HG03442 (cell line): Measurements from ENCODE around the gene NCF4.

Experiments used
- ATAC-seq: cut with Tn5 transposase; IDR thresholded peaks from one replicate; pipeline ENCODE4 v1.9.1; 2021; ENCODE audit warnings: mild to moderate bottlenecking, moderate library complexity; ENCODE audit not compliant: unreplicated experiment

Gene NCF4

GRCh38 chr22:36860821-36861659 lies at the start of gene NCF4:
Gene NCF4, plus strand, starts transcription at chr22:36861006. Its CDS starts 166 bp downstream, at chr22:36861172.
- ATAC-seq = peak; percentile 55

- no peak for ATAC-seq
Observed at GRCh38 chr22:36811094-36811800, 49.6 kb upstream of the NCF4 start.

- ATAC-seq = no peak
Observed at GRCh38 chr22:36814801-36815200, 46.0 kb upstream of the NCF4 start.

- no peak for ATAC-seq
Observed at GRCh38 chr22:36815558-36816338, 45.1 kb upstream of the NCF4 start.

- no peak for ATAC-seq
Observed at GRCh38 chr22:36816339-36816635, 44.5 kb upstream of the NCF4 start.

GRCh38 chr22:36816636-36817524 lies 43.9 kb upstream of the NCF4 start, which contains the start of gene PVALB:
Gene PVALB, minus strand, starts transcription at chr22:36817035. Its CDS starts 30 bp downstream, at chr22:36817005.
- ATAC-seq = no peak

GRCh38 chr22:36817525-36817848 lies 43.3 kb upstream of the NCF4 start:
- ATAC-seq = no peak

GRCh38 chr22:36818010-36818642 lies 42.7 kb upstream of the NCF4 start:
- no peak for ATAC-seq

- ATAC-seq = no peak
Observed at GRCh38 chr22:36819112-36819511, 41.7 kb upstream of the NCF4 start.

GRCh38 chr22:36822581-36822980 lies 38.2 kb upstream of the NCF4 start:
- ATAC-seq = no peak

GRCh38 chr22:36823186-36823839 lies 37.5 kb upstream of the NCF4 start:
- no peak for ATAC-seq

- no peak for ATAC-seq
Observed at GRCh38 chr22:36824655-36825054, 36.2 kb upstream of the NCF4 start.

- no peak for ATAC-seq
Observed at GRCh38 chr22:36826262-36826661, 34.5 kb upstream of the NCF4 start.

GRCh38 chr22:36828815-36829214 lies 32.0 kb upstream of the NCF4 start:
- ATAC-seq = no peak

- ATAC-seq = no peak
Observed at GRCh38 chr22:36829370-36830002, 31.3 kb upstream of the NCF4 start.

- no peak for ATAC-seq
Observed at GRCh38 chr22:36830601-36831000, 30.2 kb upstream of the NCF4 start.

- ATAC-seq = no peak
Observed at GRCh38 chr22:36831206-36831605, 29.6 kb upstream of the NCF4 start.

- no peak for ATAC-seq
Observed at GRCh38 chr22:36831717-36832116, 29.1 kb upstream of the NCF4 start.

GRCh38 chr22:36833073-36833472 lies 27.7 kb upstream of the NCF4 start:
- no peak for ATAC-seq
